Neural cell (in vitro differentiated cells): ENCODE results near the gene CLDN2.

Source experiments
- EP300 ChIP-seq: fragments of 450-650 bp; conservative IDR thresholded peaks from 2 replicates; pipeline ENCODE4 v1.6.1; 2014; ENCODE audit warnings: antibody characterized with exemption, mild to moderate bottlenecking, moderate library complexity; ENCODE audit not compliant: poor library complexity, severe bottlenecking
- EZH2 ChIP-seq: fragments of 200-600, 300-800 bp; shearing (Covaris generic), sonication (generic); IDR thresholded peaks from 2 replicates; pipeline ENCODE4 v1.6.1; 2014; ENCODE audit warnings: antibody characterized with exemption, low read length, borderline replicate concordance, mild to moderate bottlenecking; ENCODE audit not compliant: insufficient read depth, poor library complexity, severe bottlenecking
- MXI1 ChIP-seq: fragments of 450-650 bp; conservative IDR thresholded peaks from 2 replicates; pipeline ENCODE4 v1.6.1; 2014; ENCODE audit warnings: antibody characterized with exemption, mild to moderate bottlenecking; ENCODE audit not compliant: poor library complexity, severe bottlenecking
- POLR2AphosphoS5 ChIP-seq: IDR thresholded peaks from 2 replicates; pipeline ENCODE4 v1.6.1; 2012
- RAD21 ChIP-seq: fragments of 450-650 bp; conservative IDR thresholded peaks from 2 replicates; pipeline ENCODE4 v1.6.1; 2014; ENCODE audit warnings: antibody characterized with exemption, mild to moderate bottlenecking, moderate library complexity
- SMC3 ChIP-seq: fragments of 450-650 bp; conservative IDR thresholded peaks from 2 replicates; pipeline ENCODE4 v1.6.1; 2014; ENCODE audit warnings: antibody characterized with exemption, mild to moderate bottlenecking, moderate library complexity; ENCODE audit not compliant: poor library complexity
- TAF1 ChIP-seq: IDR thresholded peaks from 2 replicates; pipeline ENCODE4 v1.6.1; 2012; ENCODE audit warnings: low read depth
- TF ChIP-seq, protein P1 (sequence below): fragments of 450-650 bp; IDR thresholded peaks from 2 replicates; pipeline ENCODE4 v1.5.1; 2014; ENCODE audit warnings: antibody characterized with exemption, mild to moderate bottlenecking, moderate library complexity; ENCODE audit not compliant: poor library complexity, severe bottlenecking
- TF ChIP-seq, protein P2 (sequence below): IDR thresholded peaks from 2 replicates; pipeline ENCODE4 v1.6.1; 2012; ENCODE audit warnings: borderline replicate concordance

DNA sequence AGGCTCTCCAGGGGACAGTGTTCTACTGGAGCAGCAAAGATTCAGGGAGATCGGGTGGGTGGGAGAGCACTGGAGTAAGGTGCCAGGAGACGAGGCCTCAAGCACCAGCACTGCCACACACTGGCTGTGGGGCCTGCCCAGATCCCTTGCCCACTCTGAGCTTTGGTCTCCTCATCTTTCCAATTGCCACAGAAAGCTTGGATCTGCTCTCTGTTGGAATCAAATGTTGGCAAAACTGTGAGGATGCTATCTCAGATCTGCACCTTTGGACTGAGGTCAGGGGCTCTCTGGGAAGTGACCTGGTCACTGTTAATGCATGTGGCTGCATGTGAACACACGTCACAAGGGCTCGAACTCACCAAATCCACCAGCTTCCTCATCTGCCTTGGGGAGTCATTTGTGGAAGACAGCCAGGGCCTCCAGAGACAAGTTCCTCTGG is 18.4 kb upstream of the CLDN2 start:
- TF ChIP-seq, protein P1, sequence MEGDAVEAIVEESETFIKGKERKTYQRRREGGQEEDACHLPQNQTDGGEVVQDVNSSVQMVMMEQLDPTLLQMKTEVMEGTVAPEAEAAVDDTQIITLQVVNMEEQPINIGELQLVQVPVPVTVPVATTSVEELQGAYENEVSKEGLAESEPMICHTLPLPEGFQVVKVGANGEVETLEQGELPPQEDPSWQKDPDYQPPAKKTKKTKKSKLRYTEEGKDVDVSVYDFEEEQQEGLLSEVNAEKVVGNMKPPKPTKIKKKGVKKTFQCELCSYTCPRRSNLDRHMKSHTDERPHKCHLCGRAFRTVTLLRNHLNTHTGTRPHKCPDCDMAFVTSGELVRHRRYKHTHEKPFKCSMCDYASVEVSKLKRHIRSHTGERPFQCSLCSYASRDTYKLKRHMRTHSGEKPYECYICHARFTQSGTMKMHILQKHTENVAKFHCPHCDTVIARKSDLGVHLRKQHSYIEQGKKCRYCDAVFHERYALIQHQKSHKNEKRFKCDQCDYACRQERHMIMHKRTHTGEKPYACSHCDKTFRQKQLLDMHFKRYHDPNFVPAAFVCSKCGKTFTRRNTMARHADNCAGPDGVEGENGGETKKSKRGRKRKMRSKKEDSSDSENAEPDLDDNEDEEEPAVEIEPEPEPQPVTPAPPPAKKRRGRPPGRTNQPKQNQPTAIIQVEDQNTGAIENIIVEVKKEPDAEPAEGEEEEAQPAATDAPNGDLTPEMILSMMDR = no peak
- no peak for TF ChIP-seq POLR2AphosphoS5
- TF ChIP-seq EP300 = no peak
- no peak for TF ChIP-seq TAF1
- no peak for TF ChIP-seq RAD21
- no peak for TF ChIP-seq EZH2
- TF ChIP-seq, protein P2, sequence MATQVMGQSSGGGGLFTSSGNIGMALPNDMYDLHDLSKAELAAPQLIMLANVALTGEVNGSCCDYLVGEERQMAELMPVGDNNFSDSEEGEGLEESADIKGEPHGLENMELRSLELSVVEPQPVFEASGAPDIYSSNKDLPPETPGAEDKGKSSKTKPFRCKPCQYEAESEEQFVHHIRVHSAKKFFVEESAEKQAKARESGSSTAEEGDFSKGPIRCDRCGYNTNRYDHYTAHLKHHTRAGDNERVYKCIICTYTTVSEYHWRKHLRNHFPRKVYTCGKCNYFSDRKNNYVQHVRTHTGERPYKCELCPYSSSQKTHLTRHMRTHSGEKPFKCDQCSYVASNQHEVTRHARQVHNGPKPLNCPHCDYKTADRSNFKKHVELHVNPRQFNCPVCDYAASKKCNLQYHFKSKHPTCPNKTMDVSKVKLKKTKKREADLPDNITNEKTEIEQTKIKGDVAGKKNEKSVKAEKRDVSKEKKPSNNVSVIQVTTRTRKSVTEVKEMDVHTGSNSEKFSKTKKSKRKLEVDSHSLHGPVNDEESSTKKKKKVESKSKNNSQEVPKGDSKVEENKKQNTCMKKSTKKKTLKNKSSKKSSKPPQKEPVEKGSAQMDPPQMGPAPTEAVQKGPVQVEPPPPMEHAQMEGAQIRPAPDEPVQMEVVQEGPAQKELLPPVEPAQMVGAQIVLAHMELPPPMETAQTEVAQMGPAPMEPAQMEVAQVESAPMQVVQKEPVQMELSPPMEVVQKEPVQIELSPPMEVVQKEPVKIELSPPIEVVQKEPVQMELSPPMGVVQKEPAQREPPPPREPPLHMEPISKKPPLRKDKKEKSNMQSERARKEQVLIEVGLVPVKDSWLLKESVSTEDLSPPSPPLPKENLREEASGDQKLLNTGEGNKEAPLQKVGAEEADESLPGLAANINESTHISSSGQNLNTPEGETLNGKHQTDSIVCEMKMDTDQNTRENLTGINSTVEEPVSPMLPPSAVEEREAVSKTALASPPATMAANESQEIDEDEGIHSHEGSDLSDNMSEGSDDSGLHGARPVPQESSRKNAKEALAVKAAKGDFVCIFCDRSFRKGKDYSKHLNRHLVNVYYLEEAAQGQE = no peak
- TF ChIP-seq MXI1 = no peak
- TF ChIP-seq SMC3 = no peak
